ENCODE data around the gene NINL.
A peak's percentile ranks its signal among the peaks of the same experiment; 100 is the strongest.

Gene NINL

DNA sequence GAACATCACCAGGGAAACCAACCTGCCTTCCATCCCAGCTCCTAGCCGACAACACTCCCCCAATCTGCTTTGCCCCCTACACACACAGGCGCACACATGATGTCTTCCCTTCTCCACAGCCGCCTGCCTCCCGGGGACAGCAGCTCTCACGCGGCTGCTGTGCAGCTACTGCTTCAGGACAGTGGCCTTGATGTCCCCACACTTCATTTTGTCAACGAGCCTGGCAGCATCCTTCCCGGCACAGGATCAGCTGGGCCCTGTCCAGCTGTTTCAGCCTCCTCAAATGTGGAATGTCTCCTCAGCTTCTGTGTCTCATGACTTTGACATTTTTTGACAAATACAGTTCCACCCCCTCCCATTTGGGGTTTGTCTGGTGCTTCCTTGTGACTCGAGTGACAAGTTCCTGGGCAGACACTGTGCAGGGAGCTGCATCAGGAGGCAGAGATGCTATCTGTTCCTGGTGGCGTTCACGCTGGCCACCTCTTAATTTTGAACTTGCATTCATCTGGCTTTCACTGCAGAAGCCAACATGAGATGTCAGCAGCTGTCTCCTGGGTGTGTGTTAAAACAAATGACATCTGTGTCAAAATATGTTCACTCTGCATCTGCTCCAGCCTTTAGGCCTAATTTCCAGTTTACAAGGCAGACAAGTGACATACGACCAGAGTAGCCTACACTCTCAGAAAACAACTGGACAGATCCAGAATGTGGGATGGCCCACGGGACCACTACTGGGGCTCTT lies 120.7 kb downstream of the NINL start:
- DNase-seq (ENCODE audit: low spot score) = no peak

DNA sequence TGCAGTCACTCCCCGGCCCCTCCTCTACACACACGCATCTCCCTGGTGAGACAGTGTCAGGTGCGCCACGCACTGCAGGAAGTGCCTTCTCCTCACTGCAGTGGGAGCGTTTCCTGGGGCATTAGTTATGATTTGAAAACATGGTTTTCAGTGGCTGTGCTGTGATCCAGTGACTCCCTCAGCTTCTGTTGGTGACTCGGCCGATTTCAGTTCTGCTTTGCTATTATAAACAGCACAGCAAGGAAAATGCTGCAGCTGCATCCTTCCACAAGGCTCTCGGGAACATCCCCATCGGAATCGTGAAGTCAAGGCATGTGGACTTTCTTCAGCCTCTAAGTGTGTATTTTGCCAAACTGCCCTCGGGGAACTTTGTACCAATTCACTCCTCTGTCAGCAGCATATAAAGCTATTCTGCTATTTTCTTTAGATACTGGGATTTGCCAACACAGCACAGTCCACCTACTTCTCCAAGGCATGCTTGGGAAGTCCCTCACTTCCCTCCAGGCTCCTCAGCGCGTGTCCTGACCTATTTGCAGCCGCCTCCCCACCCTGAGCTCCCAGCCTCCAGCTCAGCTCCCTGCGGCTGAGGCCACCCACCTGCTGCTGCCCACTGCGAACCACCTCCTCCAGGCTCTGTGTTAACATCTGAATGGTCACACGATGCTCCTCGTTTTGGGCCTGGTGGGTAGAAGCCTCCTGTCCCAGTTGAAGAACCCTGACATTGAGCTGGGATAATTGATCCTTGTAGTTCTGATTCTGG lies 123.4 kb downstream of the NINL start:
- no peak for DNase-seq (ENCODE audit: low spot score)

DNA sequence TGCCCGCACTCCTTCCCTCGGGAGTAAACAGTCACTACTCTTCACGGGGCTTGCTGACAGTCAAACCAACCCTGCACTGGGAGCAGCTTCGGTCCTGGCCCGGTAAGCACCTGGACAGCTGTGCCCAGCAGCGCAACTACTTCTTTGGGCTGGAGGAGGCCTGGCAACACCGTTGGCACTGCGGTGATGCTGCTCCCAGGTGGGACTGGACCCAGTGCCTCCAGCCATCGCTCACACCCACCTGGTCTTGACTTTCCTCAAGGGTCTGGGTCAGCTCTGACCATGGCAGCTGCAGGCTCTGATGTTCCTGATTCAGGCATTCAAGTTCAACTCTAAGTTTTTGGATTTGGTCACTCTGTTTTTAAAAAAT lies 124.1 kb downstream of the NINL start:
- DNase-seq (ENCODE audit: low spot score) = no peak

DNA sequence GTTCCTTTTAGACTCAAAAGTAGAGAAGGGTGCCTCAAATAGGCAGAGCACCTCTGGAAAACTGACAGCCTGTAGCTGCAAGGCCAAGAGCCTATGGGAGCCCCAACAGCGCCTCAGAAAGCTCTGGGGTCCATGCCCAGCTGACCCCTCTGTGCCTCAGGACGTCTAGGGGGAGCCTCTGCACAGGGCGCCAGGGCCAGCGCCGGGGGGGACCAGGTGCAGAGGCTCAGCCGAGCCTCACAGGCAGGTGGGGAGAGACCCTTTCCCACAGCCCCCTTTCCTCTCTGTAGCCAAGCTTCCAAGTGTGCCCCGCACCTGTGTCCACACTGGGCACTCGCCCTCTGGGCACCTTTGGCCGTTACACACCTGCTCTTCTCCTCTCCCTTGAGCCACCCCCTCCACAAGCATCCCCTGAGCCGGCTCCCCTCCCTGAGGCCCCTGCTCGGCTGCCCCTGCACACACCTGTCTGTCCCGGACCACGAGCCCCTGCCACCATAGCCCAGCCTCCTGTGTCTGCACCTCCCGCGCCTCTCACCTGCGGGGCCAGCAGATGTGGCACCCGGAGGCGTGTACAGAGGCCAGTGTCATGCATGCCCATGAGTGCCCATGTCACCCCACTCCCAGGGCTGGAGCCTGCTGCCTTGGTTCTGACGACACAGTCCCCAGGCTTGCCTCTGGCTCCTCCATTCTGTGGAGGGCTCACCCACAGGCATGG lies 124.6 kb downstream of the NINL start:
- DNase-seq (ENCODE audit: low spot score) = no peak

DNA sequence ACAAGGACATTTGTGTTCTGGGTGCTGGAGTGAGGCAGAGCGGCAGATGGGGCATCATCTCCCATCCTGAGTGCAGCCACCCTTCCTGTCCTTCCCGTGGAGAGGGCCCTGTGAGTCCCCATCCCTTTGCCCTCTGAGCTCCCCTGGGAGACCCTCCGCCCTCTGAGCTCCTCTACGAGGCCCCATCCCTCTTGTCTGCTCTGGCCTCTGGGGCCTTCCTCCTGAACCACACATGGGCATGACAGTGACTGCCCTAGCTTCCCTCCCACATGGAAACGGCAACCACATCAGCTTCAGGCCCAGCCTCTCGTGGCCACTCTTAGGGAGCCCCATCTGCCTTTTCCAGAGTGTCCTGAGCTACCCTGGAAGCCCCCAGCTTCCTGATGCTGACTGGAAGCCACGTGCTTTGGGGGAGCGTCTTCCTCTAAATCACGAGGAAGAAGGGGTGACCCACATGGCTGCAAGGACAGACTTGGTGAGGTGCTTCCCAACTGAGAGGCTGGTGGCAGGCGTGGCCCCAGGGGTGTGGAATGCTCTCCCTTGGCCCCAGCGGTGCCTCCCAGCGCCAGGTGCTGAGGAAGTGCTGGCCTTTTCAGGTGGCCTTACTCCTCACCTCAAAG lies 125.3 kb downstream of the NINL start:
- DNase-seq (ENCODE audit: low spot score) = no peak

DNA sequence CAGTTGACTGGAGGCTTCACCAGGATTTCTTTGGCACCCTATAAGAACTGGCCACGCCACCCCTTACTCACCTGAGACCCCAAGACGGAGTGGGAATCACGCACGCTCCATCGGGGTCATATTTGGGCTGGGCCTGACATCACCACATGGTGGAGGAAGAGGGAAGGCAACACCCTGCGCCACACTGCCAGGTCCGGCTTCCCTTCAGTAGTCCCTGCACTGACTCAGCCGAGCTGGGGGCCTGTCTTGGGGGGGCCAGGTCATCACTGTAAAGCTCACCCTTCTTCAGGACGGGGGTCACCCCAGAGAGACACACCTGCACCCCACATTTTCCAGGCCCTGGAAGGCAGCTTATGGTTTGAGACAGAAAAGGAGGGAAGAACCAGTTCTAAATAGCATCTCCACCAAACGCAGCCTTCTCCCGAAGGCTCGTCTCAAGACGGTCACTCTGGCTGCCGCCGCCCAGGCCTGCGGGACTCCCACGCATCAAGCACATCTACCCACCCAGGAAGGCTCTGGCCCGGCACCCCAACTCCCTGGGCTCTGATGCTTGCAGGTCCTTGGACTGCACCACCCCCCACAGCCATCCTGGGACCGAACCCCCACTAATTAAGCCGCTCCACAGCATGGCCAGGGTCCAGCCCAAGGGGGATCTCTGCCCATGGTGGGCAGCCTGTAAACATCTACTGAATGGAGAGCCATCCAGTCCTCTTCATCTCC lies 126.1 kb downstream of the NINL start:
- DNase-seq (ENCODE audit: low spot score) = no peak

DNA sequence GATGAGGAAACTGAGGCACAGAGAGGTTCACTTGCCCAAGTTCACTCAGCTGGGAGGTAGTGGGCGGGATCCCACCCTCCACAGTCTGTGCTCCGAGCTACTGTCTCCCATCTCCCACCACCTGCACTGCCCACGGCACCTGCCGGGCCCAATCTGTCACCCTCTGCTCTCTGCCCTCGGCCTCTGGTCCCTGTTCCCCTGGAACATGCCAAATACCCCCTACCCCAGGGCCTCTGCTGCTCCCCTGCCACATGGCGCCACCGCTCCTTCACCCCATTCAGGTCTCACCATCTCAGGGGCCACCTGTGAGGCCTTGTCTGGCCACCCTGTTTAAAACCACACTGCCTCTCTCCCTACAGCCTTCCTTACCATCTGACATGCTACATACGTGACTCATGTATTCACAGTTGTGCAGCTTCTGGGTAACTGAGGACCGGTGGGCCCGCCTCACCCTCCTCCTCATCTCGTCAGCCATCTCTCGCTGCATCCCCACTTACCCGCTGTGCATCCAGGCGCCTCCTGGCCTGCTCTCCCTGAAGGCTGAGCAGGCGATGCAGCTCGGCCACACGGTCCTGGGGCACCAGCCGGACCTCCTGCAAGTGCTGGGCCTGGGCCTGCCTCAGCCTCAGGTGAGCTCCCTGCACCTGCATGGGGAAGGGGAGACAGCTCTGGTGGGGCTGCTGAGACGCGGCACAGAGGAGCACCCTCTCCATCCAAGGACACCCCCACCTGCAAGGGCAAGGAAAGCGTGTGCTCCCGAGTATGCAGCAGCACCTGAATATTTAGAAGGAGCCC lies 127.2 kb downstream of the NINL start:
- no peak for DNase-seq (ENCODE audit: low spot score)

DNA sequence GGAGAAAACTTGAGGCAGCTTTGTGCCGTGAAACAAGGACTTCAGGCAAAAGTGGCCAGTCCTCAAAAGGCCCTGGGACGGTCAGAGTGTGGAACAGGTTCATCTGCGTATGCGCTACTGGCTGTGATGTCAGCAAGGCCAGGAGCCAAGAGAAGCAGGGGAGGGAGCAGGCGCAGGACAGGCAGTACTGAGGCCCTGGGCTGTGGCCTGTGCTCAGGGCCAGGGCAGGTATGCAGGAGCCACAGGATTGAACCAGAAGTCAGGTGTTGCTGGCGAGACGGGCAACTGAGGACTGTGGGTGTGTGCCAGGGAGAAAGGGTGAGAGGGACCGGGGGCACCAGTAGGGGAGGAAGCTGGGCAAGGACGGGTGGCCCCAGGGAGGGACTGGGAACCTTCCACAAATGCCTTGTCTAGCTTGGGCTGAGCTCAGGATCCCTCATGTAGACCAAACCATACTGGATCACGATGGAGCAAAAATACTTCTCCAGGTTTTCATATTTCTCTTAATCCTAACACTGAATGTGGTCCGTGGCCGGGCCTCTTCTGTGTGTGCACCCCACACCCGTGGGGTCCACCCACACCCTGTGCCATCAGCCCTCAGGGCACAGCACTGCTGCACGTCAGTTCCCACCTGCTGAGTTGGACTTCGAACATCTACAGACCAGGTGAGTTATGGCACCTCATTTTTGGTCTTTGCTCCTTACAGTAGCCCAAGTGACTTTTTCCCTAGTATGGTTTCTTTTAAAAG lies 131.0 kb downstream of the NINL start:
- no peak for DNase-seq (ENCODE audit: low spot score)

DNA sequence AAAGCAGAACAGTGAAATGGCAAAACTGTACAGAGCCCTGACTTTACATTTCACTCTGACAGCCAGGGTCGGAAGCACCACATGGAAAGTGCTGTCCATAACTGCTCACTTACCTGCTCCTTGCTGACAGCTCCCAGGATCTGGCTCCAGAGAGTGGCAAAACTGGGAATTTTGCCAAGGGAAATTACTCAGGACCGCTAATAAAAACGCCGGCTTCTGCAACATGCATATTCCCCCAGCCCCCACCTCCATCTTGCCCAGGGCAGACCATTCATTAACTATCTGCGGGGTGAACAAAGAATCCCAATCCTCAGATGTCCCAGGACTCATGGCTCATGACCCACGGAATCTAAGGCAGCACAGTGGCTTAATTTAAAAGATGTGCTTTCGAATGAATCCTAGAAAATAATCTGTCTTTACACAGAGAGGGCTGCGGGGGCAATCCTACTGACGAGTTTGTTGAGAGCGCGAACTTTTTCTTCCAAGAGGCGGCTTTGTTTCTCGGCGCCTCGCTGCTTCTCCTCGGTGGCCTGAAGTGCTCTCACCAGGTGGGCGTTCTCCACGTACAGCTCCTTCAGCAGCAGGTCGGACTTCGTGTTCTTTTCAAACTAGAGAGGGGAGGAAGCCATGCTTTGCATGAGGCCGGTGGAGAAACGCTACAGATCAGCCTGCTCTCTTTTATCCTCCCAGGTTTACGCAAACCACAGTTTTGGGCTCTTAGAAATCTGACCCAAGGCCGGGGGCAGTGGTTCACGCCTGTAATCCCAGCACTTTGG lies 132.1 kb downstream of the NINL start:
- peak; percentile 92 for DNase-seq (ENCODE audit: low spot score)

DNA sequence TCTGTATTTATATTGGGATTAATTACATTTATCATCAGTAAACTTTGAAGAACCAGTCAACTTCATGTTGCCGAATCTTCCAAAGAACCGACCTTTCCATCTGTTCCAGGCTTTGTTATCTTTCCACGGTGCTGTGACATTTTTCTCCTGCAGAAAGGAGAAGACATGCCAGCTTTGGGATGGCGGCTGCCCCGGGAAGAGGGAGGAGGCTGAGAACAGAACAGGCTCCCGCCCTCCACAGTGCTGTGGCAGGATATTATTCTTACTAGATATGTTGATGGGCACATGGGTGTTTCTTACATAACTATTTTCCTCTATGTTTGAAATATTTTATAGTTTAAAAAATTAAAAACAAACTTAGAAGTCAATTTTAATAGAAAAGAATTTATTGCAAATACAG lies 133.0 kb downstream of the NINL start:
- no peak for DNase-seq (ENCODE audit: low spot score)

DNA sequence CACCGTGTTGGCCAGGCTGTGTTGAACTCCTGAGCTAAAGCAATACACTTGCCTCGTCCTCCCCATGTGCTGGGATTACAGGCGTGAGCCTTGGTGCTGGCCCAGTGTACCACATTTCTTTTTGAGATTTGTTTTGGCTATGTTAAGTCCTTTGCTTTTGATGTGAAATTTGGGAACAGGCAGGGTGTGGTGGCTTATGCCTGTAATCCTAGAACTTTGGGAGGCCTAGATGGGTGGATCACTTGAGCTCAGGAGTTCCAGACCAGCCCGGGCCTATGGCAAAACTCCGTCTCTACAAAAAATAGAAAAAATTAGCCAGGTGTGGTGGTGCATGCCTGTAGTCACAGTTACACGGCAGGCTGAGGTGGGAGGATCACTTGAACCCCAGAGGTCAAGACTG lies 137.7 kb downstream of the NINL start:
- DNase-seq (ENCODE audit: low spot score) = no peak

DNA sequence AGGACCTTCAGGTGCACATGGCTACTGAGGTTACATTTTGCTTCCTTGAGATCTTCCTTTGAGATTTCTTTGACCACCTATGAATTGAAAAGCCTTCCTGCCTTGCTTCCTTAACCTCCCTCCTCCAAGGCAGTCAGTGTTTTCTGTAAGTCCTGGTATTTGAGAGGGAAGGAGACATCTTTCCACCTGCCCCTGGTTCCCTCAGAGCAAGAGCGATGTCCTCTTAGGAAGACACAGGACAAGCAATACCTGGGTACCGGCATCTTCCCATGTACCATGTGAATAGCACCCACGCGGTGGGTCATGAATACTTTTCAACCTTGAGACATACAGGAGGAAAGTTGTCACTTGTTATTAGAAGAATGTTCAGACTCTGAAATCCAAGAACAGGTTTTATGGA lies 140.8 kb downstream of the NINL start:
- no peak for DNase-seq (ENCODE audit: low spot score)

DNA sequence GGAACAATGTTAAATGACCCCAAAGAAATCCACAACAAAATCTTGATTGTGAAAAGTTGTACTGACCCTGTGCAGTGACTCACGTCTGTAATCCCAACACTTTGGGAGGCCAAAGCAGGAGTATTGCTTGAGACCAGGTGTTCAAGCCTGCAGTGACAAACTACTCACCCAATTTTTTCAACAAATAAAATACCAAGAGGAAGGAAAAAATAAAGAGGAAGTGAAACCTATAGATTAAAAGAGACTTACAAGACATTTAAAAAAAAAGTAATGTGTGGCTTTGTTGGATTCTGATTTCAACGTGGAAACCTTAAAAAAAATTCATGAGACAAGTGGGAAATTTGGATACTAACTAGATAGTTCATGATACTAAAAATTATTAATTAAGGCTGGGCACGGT lies 146.0 kb downstream of the NINL start:
- no peak for DNase-seq (ENCODE audit: low spot score)

DNA sequence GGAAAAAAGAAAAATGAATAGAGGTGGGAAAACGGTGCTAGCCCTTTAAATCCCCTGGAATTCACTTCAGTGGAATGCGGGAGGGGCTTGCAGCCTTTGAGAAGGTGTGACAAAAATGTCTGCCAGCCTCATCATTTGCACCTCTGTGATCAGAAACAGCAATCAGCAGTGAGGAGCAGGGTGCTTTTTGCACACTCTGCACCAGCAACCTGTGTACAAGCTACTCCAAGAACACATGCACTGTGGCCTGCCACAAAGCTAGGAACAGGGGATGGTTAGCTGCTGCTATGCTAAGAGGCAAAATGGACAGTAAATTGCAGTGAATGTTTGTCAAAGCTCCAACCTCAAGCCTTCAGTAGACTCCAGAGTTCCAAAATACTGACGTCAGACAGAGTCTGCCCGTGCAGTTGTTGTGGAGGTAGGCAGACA lies 148.2 kb downstream of the NINL start:
- no peak for DNase-seq (ENCODE audit: low spot score)

DNA sequence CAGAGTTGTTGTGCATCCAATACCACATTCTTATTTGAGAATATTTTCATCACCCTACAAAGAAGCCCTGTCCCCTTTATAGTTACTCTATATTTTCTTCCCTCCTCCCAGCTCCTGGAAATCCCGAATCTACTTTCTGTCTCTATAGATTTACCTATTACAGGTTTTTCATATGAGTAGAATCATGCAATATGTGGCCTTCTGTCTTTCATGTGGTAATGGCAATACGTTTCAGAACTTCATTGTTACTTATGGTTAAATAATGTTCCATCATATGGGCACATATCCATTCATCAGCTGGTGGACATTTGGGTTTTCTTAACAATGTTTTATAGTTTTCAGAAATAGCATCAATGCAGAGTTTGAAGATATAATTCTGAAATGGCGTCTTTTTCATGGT lies 160.8 kb downstream of the NINL start:
- DNase-seq (ENCODE audit: low spot score) = no peak

DNA sequence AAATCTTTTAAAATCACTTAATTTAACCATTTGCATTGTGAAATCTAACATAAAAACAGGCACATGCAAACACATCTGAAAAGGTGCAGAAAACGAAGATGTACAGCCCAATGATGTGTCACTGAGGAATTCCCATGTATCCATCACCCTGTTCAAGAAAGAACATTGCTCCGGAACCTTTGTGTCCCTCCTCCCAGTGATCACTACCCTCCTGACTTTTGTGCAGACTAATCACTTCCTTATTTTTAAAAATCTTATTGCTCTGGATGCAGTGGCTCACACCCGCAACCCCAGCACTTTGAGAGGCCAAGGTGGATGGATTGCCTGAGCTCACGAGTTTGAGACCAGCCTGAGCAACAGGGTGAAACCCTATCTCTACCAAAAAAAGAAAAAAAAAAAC lies 163.3 kb downstream of the NINL start:
- DNase-seq (ENCODE audit: low spot score) = no peak

DNA sequence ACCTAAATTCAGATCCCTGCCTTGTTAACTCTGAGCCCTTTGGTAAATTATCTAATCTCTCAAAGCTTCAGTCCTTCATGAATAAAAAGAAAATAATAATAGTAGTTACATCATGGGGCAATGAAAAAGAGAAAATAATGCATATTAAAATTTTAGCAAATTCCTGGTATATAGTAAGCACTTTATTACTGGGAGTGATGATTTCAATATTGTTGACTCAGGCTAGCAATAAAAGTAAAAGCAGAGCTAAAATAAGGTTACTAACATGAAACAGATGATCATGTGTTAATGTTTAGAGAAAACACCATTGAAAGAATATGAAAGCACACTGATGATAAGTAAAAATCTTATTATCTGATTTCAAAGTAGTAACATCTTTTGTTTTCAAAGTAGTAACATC lies 164.2 kb downstream of the NINL start:
- no peak for DNase-seq (ENCODE audit: low spot score)

DNA sequence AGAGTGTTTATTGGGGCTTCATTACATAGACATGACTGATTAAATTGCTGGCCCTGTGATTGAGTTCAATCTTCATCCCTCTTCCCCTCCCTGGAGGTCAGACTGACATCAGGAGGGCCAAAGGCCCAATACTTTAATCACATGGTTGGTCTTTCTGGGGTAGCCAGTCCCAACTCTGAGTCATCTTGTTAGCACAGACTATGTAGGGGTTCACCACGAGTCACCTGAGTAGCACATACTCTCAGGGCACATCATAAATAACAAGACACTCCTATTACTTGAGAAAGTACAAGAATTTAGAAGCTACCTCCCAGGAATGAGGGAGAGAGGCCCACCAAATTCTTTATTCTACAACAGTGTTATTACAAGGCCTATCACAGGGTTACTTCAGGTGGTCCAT lies 166.6 kb downstream of the NINL start:
- DNase-seq (ENCODE audit: low spot score) = no peak

DNA sequence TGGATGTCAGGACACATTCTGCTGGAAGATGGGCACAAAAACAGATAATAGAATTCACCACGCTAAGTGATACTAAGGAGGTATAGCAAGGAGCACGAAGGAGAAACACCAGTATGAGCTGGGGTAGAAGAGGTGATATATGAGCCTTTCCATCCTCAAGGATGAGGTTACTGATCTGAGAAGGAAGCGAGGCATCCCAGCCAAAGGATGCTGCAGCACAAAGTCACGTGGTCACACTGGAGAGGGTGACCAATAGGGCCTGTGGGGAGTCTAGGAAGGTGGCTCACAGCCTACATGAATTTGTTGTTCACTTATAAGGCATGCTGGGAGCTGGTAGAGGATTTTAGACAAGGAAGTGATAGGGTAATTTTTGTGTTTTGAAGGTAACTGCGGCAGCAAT lies 176.4 kb downstream of the NINL start:
- no peak for DNase-seq (ENCODE audit: low spot score)

DNA sequence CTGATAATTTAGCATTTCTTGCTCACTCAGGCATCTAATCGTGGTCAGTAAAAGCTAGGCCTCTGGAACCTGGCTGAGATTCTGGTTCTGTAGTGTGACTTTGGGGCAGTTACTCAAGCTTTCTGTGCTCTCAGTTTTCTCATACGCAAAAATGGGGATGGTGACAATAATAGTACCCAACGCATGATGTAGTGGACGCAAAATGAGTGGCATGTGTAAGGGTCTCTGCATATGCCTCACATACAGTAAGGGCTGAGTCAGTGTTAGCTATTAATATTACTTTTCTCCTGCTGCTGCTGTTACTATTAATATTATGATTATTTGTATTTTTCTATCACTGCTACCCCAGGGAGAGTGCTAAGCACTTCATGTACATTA lies 177.2 kb downstream of the NINL start:
- no peak for DNase-seq (ENCODE audit: low spot score)
